HCT116 (cell line): ENCODE measurements around the gene DICER1. TPM values are rescaled to one million over a fixed set of nuclear protein-coding genes. Genes with fewer than 3 reads are reported as not detected.

Experiments used
- ATAC-seq: fragments of 200-7000 bp; cut with Tn5 transposase; 2 replicates; pipeline ENCODE4 v1.9.1; 2020; ENCODE audit warnings: mild to moderate bottlenecking, moderate library complexity
- BruUV-seq: library from RNA; stranded (reverse); fragments of 400-500 nt; replicated peaks from 2 replicates; lab custom pipeline; 2021; lab: Mats Ljungman, UMichigan
- CTCF ChIA-PET: fragments of 300-600 bp; sonication (Branson Sonifier 250); formaldehyde crosslinking; loops from one replicate; lab custom pipeline; 2021; ENCODE audit warnings: antibody characterized with exemption; lab: Charles Lee
- POLR2A ChIA-PET: fragments of 300-600, 350-600 bp; sonication (Branson Sonifier 250); formaldehyde crosslinking; loops from one replicate; lab custom pipeline; 2021; ENCODE audit warnings: antibody characterized with exemption; lab: Charles Lee
- RAD21 ChIA-PET, 2 experiments: fragments of 300-600 bp; sonication (Branson Sonifier 250); formaldehyde crosslinking; loops; one replicate each; lab custom pipeline; 2023; ENCODE audit warnings: low total read pairs in 2 of 2; ENCODE audit not compliant: uncharacterized antibody in 2 of 2, unreplicated experiment in 2 of 2, low non-redundant PET in 1 of 2; lab: Charles Lee
- DNase-seq: peaks from one replicate; pipeline ENCODE4 v3.0.0-alpha.2; 2010; ENCODE audit warnings: low read depth, low spot score
- H2AFZ ChIP-seq: fragments of 200-600 bp; shearing (Covaris generic), sonication (generic); 2 replicates; pipeline ENCODE4 v1.6.1; 2017; ENCODE audit warnings: low read depth, mixed run types, mixed read lengths, antibody characterized with exemption, low read length; ENCODE audit not compliant: poor library complexity, severe bottlenecking
- H3K27ac ChIP-seq: 2 replicates; pipeline ENCODE4 v1.5.1; 2012; ENCODE audit warnings: low read depth, low read length
- H3K27me3 ChIP-seq: fragments of 200-600 bp; sonication (generic); 2 replicates; pipeline ENCODE4 v1.6.1; 2016; ENCODE audit warnings: mixed run types, low read length, mixed read lengths; ENCODE audit not compliant: insufficient read depth
- H3K36me3 ChIP-seq, 2 experiments: fragments of 200-500 bp in 1 of 2; fragments of 200-600 bp in 1 of 2; sonication (Bioruptor generic) in 1 of 2; sonication (generic) in 1 of 2; 2 replicates each; pipeline versions ENCODE4 v1.5.1 to v1.6.1; 2014 to 2016; ENCODE audit warnings: low read length in 2 of 2, inconsistent platforms in 1 of 2, mixed read lengths in 1 of 2, mixed run types in 1 of 2; ENCODE audit not compliant: insufficient read depth in 2 of 2, control insufficient read depth in 1 of 2
- H3K4me1 ChIP-seq, 2 experiments: fragments of 200-600 bp in 1 of 2; sonication (generic) in 1 of 2; 2 replicates each; pipeline versions ENCODE4 v1.5.1 to v1.6.1; 2012 to 2017; ENCODE audit warnings: low read length in 2 of 2, inconsistent platforms in 1 of 2, mild to moderate bottlenecking in 1 of 2, mixed read lengths in 1 of 2, mixed run types in 1 of 2, moderate library complexity in 1 of 2; ENCODE audit not compliant: insufficient read depth in 2 of 2, control insufficient read depth in 1 of 2
- H3K4me2 ChIP-seq: fragments of 200-600 bp; sonication (generic); 2 replicates; pipeline ENCODE4 v1.6.1; 2017; ENCODE audit warnings: mixed run types, low read length, mixed read lengths
- H3K4me3 ChIP-seq, 2 experiments: fragments of 200-600 bp in 1 of 2; sonication (generic) in 1 of 2; replicated peaks in 1 of 2; 2 replicates each; pipeline ENCODE4 v1.5.1; 2011 to 2016; ENCODE audit warnings: low read length in 2 of 2, control low read depth in 1 of 2, low read depth in 1 of 2, mild to moderate bottlenecking in 1 of 2, mixed read lengths in 1 of 2, mixed run types in 1 of 2
- H3K79me2 ChIP-seq: fragments of 200-600 bp; sonication (generic); 2 replicates; pipeline ENCODE4 v1.6.1; 2017; ENCODE audit warnings: mild to moderate bottlenecking, mixed run types, low read length, moderate library complexity, mixed read lengths; ENCODE audit not compliant: insufficient read depth
- H3K9ac ChIP-seq: fragments of 200-600 bp; sonication (generic); 2 replicates; pipeline ENCODE4 v1.6.1; 2016; ENCODE audit warnings: low read length, mixed read lengths
- H3K9me2 ChIP-seq: fragments of 200-600 bp; sonication (generic), shearing (Covaris generic); 2 replicates; pipeline ENCODE4 v1.6.1; 2017; ENCODE audit warnings: mixed run types, mild to moderate bottlenecking, moderate library complexity; ENCODE audit not compliant: insufficient read depth
- H3K9me3 ChIP-seq, 2 experiments: fragments of 200-500 bp in 1 of 2; fragments of 200-600 bp in 1 of 2; sonication (Bioruptor generic) in 1 of 2; sonication (generic) in 1 of 2; 2 replicates each; pipeline ENCODE4 v1.6.1; 2014 to 2017; ENCODE audit warnings: low read length in 2 of 2, mixed read lengths in 2 of 2, inconsistent platforms in 1 of 2, low read depth in 1 of 2, mild to moderate bottlenecking in 1 of 2, mixed run types in 1 of 2, moderate library complexity in 1 of 2; ENCODE audit not compliant: control insufficient read depth in 1 of 2, insufficient read depth in 1 of 2
- H4K20me1 ChIP-seq: fragments of 200-600 bp; sonication (generic), shearing (Covaris generic); 2 replicates; pipeline ENCODE4 v1.6.1; 2017; ENCODE audit warnings: mixed run types, mild to moderate bottlenecking, moderate library complexity; ENCODE audit not compliant: insufficient read depth
- CEBPB ChIP-seq: IDR thresholded peaks from 2 replicates; pipeline ENCODE4 v1.6.1; 2012; ENCODE audit warnings: low read depth
- EGR1 ChIP-seq: IDR thresholded peaks from 2 replicates; pipeline ENCODE4 v1.6.1; 2012; ENCODE audit warnings: low read depth
- ELF1 ChIP-seq: IDR thresholded peaks from 2 replicates; pipeline ENCODE4 v1.6.1; 2012; ENCODE audit warnings: low read depth, borderline replicate concordance
- EZH2 ChIP-seq: fragments of 200-600 bp; sonication (generic); IDR thresholded peaks from 2 replicates; pipeline ENCODE4 v1.6.1; 2017; ENCODE audit warnings: antibody characterized with exemption, mixed run types
- EZH2phosphoT487 ChIP-seq: fragments of 200-600 bp; IDR thresholded peaks from 2 replicates; pipeline ENCODE4 v1.6.1; 2018; ENCODE audit warnings: antibody characterized with exemption, borderline replicate concordance
- FOSL1 ChIP-seq: IDR thresholded peaks from 2 replicates; pipeline ENCODE4 v1.6.1; 2012; ENCODE audit warnings: low read depth
- POLR2A ChIP-seq: IDR thresholded peaks from 2 replicates; pipeline ENCODE4 v1.7.0; 2011; ENCODE audit warnings: borderline replicate concordance; ENCODE audit not compliant: insufficient read depth, insufficient read length; ENCODE audit errors: extremely low read depth
- RAD21 ChIP-seq: IDR thresholded peaks from 2 replicates; pipeline ENCODE4 v1.6.1; 2012; ENCODE audit warnings: low read depth, mild to moderate bottlenecking
- SIN3A ChIP-seq: IDR thresholded peaks from 2 replicates; pipeline ENCODE4 v1.6.1; 2012; ENCODE audit warnings: low read depth
- SRF ChIP-seq: IDR thresholded peaks from 2 replicates; pipeline ENCODE4 v1.6.1; 2012; ENCODE audit warnings: low read depth
- intact Hi-C: fragments of 100-400 bp; cut with micrococcal nuclease; formaldehyde crosslinking; loops from 2 replicates; pipeline ENCODE4 v1.10.0; 2022
- total RNA-seq: library from RNA; stranded (reverse); gene quantifications from one replicate; pipeline ENCODE4 v1.2.1, GENCODE V29; 2021; ENCODE audit not compliant: unreplicated experiment
- TF ChIP-seq, protein P1 (sequence below): IDR thresholded peaks from 2 replicates; pipeline ENCODE4 v1.6.1; 2011; ENCODE audit warnings: mild to moderate bottlenecking, low read length, moderate library complexity; ENCODE audit not compliant: insufficient replicate concordance; ENCODE audit errors: extremely low read depth
- TF ChIP-seq, protein P2 (sequence below), 3 experiments: fragments of 200-600 bp in 1 of 3; sonication (generic) in 1 of 3; IDR thresholded peaks in 2 of 3; conservative IDR thresholded peaks in 1 of 3; 2 replicates each; pipeline ENCODE4 v1.5.1; 2012 to 2017; ENCODE audit warnings: low read depth in 2 of 3, low read length in 2 of 3, antibody characterized with exemption in 1 of 3, borderline replicate concordance in 1 of 3, control low read depth in 1 of 3, mild to moderate bottlenecking in 1 of 3, mixed read lengths in 1 of 3, mixed run types in 1 of 3, moderate library complexity in 1 of 3; ENCODE audit not compliant: insufficient read depth in 1 of 3
- TF ChIP-seq, protein P3 (sequence below): IDR thresholded peaks from 2 replicates; pipeline ENCODE4 v1.6.1; 2012
- TF ChIP-seq, protein P4 (sequence below): IDR thresholded peaks from 2 replicates; pipeline ENCODE4 v1.6.1; 2012; ENCODE audit warnings: low read depth
- TF ChIP-seq, protein P5 (sequence below): IDR thresholded peaks from 2 replicates; pipeline ENCODE4 v1.6.1; 2012

DICER1 gene
- total RNA-seq, 1 experiment from 2014 or later: 38.6 TPM

GRCh38 chr14:95113476-95113875 is 43.9 kb downstream of the DICER1 start (continued):
- TF ChIP-seq SRF (no peak), EZH2phosphoT487 (no peak), EZH2 (no peak)
- TF ChIP-seq, protein P1, sequence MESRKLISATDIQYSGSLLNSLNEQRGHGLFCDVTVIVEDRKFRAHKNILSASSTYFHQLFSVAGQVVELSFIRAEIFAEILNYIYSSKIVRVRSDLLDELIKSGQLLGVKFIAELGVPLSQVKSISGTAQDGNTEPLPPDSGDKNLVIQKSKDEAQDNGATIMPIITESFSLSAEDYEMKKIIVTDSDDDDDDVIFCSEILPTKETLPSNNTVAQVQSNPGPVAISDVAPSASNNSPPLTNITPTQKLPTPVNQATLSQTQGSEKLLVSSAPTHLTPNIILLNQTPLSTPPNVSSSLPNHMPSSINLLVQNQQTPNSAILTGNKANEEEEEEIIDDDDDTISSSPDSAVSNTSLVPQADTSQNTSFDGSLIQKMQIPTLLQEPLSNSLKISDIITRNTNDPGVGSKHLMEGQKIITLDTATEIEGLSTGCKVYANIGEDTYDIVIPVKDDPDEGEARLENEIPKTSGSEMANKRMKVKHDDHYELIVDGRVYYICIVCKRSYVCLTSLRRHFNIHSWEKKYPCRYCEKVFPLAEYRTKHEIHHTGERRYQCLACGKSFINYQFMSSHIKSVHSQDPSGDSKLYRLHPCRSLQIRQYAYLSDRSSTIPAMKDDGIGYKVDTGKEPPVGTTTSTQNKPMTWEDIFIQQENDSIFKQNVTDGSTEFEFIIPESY: no peak

GRCh38 chr14:95111507-95112164 is 45.7 kb downstream of the DICER1 start:
- BruUV-seq: no TSS peak
- Histone ChIP-seq H3K27ac (no peak overlapping the region), H3K79me2 (0 out of 2 replicates have a peak, but pooled peaks cover 3% of the 10 kb centered on the region), H4K20me1 (no peaks in the 10 kb centered on the region; the same call in 1 of the 2 replicates), H3K4me3 (no peak overlapping the region), H3K36me3 (peaks cover 21 to 43% of the 10 kb centered on the region in 2 experiments; a peak in 3 of 4 replicates), H3K9ac (no peak overlapping the region), H3K4me2 (no peak overlapping the region), H2AFZ (no peak overlapping the region), H3K9me2 (no peaks in the 10 kb centered on the region), H3K27me3 (no peaks in the 10 kb centered on the region), H3K4me1 (no peaks in the 10 kb centered on the region), H3K9me3 (no peaks in the 10 kb centered on the region)
- ChIA-PET RAD21 (no interaction called here), POLR2A (no interaction called here), CTCF (no interaction called here)
- ATAC-seq: no peak
- no peak for DNase-seq
- no peak for TF ChIP-seq FOSL1
- TF ChIP-seq ELF1: no peak
- no peak for TF ChIP-seq EGR1
- TF ChIP-seq RAD21: no peak
- TF ChIP-seq CEBPB: no peak
- no peak for TF ChIP-seq EZH2
- TF ChIP-seq, protein P2, sequence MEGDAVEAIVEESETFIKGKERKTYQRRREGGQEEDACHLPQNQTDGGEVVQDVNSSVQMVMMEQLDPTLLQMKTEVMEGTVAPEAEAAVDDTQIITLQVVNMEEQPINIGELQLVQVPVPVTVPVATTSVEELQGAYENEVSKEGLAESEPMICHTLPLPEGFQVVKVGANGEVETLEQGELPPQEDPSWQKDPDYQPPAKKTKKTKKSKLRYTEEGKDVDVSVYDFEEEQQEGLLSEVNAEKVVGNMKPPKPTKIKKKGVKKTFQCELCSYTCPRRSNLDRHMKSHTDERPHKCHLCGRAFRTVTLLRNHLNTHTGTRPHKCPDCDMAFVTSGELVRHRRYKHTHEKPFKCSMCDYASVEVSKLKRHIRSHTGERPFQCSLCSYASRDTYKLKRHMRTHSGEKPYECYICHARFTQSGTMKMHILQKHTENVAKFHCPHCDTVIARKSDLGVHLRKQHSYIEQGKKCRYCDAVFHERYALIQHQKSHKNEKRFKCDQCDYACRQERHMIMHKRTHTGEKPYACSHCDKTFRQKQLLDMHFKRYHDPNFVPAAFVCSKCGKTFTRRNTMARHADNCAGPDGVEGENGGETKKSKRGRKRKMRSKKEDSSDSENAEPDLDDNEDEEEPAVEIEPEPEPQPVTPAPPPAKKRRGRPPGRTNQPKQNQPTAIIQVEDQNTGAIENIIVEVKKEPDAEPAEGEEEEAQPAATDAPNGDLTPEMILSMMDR (IDR thresholded peaks at IDR 0.05 in 2 of 3, conservative IDR thresholded peaks at IDR 0.05 in 1 of 3; ENCODE audit: borderline replicate concordance in 1 of 3, insufficient read depth in 1 of 3, low read depth in 2 of 3, low read length in 2 of 3): no peak
- no peak for TF ChIP-seq SIN3A
- TF ChIP-seq SRF: no peak
- TF ChIP-seq, protein P3, sequence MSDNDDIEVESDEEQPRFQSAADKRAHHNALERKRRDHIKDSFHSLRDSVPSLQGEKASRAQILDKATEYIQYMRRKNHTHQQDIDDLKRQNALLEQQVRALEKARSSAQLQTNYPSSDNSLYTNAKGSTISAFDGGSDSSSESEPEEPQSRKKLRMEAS: no peak
- TF ChIP-seq, protein P4, sequence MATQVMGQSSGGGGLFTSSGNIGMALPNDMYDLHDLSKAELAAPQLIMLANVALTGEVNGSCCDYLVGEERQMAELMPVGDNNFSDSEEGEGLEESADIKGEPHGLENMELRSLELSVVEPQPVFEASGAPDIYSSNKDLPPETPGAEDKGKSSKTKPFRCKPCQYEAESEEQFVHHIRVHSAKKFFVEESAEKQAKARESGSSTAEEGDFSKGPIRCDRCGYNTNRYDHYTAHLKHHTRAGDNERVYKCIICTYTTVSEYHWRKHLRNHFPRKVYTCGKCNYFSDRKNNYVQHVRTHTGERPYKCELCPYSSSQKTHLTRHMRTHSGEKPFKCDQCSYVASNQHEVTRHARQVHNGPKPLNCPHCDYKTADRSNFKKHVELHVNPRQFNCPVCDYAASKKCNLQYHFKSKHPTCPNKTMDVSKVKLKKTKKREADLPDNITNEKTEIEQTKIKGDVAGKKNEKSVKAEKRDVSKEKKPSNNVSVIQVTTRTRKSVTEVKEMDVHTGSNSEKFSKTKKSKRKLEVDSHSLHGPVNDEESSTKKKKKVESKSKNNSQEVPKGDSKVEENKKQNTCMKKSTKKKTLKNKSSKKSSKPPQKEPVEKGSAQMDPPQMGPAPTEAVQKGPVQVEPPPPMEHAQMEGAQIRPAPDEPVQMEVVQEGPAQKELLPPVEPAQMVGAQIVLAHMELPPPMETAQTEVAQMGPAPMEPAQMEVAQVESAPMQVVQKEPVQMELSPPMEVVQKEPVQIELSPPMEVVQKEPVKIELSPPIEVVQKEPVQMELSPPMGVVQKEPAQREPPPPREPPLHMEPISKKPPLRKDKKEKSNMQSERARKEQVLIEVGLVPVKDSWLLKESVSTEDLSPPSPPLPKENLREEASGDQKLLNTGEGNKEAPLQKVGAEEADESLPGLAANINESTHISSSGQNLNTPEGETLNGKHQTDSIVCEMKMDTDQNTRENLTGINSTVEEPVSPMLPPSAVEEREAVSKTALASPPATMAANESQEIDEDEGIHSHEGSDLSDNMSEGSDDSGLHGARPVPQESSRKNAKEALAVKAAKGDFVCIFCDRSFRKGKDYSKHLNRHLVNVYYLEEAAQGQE: no peak
- no peak for TF ChIP-seq POLR2A
- TF ChIP-seq, protein P5, sequence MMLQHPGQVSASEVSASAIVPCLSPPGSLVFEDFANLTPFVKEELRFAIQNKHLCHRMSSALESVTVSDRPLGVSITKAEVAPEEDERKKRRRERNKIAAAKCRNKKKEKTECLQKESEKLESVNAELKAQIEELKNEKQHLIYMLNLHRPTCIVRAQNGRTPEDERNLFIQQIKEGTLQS: no peak
- intact Hi-C loops: no loop called here
